ENCODE data around the gene SETBP1. TPM values are rescaled to one million over a fixed set of nuclear protein-coding genes. Genes with fewer than 3 reads are reported as not detected.

The SETBP1 gene
- total RNA-seq, 1 experiment from 2014 or later, result 9.6 TPM

DNA sequence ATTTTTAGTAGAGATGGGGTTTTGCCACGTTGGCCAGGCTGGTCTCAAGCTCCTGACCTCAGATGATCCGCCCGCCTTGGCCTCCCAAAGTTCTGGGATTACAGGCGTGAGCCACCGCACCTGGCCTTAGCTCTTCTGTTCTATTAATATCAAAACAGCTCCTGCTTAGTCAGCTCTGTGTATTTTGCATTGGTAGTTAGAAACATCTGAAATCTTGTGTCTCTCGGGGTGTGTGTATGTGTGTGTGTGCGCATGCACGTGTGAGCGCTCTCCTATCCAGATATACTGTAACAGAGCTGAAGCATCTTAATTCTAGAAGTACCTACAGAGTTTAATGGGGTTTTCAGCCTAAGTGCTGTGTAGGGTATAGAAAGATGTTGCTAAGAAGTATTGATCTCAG, 33.7 kb downstream of the SETBP1 start:
- TF ChIP-seq, protein P1, sequence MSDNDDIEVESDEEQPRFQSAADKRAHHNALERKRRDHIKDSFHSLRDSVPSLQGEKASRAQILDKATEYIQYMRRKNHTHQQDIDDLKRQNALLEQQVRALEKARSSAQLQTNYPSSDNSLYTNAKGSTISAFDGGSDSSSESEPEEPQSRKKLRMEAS (CRISPR knock-in tag; IDR thresholded peaks at IDR 0.05), result no peak
- TF ChIP-seq PRRX2 (CRISPR knock-in tag; IDR thresholded peaks at IDR 0.05), result no peak
- TF ChIP-seq ZNF671 (CRISPR knock-in tag; IDR thresholded peaks at IDR 0.05), result no peak
- TF ChIP-seq, protein P2, sequence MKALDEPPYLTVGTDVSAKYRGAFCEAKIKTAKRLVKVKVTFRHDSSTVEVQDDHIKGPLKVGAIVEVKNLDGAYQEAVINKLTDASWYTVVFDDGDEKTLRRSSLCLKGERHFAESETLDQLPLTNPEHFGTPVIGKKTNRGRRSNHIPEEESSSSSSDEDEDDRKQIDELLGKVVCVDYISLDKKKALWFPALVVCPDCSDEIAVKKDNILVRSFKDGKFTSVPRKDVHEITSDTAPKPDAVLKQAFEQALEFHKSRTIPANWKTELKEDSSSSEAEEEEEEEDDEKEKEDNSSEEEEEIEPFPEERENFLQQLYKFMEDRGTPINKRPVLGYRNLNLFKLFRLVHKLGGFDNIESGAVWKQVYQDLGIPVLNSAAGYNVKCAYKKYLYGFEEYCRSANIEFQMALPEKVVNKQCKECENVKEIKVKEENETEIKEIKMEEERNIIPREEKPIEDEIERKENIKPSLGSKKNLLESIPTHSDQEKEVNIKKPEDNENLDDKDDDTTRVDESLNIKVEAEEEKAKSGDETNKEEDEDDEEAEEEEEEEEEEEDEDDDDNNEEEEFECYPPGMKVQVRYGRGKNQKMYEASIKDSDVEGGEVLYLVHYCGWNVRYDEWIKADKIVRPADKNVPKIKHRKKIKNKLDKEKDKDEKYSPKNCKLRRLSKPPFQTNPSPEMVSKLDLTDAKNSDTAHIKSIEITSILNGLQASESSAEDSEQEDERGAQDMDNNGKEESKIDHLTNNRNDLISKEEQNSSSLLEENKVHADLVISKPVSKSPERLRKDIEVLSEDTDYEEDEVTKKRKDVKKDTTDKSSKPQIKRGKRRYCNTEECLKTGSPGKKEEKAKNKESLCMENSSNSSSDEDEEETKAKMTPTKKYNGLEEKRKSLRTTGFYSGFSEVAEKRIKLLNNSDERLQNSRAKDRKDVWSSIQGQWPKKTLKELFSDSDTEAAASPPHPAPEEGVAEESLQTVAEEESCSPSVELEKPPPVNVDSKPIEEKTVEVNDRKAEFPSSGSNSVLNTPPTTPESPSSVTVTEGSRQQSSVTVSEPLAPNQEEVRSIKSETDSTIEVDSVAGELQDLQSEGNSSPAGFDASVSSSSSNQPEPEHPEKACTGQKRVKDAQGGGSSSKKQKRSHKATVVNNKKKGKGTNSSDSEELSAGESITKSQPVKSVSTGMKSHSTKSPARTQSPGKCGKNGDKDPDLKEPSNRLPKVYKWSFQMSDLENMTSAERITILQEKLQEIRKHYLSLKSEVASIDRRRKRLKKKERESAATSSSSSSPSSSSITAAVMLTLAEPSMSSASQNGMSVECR (CRISPR knock-in tag; IDR thresholded peaks at IDR 0.05; ENCODE audit: borderline replicate concordance), result no peak
- no peak for TF ChIP-seq CREB1 (CRISPR knock-in tag; IDR thresholded peaks at IDR 0.05)
- no peak for TF ChIP-seq ZNF263 (CRISPR knock-in tag; IDR thresholded peaks at IDR 0.05; ENCODE audit: low read depth)
- no peak for TF ChIP-seq SMAD3 (CRISPR knock-in tag; IDR thresholded peaks at IDR 0.05; ENCODE audit: borderline replicate concordance)
- no peak for TF ChIP-seq ATF1 (CRISPR knock-in tag; IDR thresholded peaks at IDR 0.05)
- no peak for TF ChIP-seq MYBL2 (CRISPR knock-in tag; IDR thresholded peaks at IDR 0.05)
- TF ChIP-seq, protein P3, sequence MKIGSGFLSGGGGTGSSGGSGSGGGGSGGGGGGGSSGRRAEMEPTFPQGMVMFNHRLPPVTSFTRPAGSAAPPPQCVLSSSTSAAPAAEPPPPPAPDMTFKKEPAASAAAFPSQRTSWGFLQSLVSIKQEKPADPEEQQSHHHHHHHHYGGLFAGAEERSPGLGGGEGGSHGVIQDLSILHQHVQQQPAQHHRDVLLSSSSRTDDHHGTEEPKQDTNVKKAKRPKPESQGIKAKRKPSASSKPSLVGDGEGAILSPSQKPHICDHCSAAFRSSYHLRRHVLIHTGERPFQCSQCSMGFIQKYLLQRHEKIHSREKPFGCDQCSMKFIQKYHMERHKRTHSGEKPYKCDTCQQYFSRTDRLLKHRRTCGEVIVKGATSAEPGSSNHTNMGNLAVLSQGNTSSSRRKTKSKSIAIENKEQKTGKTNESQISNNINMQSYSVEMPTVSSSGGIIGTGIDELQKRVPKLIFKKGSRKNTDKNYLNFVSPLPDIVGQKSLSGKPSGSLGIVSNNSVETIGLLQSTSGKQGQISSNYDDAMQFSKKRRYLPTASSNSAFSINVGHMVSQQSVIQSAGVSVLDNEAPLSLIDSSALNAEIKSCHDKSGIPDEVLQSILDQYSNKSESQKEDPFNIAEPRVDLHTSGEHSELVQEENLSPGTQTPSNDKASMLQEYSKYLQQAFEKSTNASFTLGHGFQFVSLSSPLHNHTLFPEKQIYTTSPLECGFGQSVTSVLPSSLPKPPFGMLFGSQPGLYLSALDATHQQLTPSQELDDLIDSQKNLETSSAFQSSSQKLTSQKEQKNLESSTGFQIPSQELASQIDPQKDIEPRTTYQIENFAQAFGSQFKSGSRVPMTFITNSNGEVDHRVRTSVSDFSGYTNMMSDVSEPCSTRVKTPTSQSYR (CRISPR knock-in tag; IDR thresholded peaks at IDR 0.05), result no peak
- no peak for TF ChIP-seq ZNF138 (CRISPR knock-in tag; conservative IDR thresholded peaks at IDR 0.05)
- ChIA-PET CTCF (no interaction called here), POLR2A (no interaction called here)
- H3K4me1 Mint-ChIP-seq, result peaks cover 39% of the 10 kb centered on the region
- no peak overlapping the region for H3K4me3 Mint-ChIP-seq
- ATAC-seq, result no peak
- no peak overlapping the region for H3K27ac Mint-ChIP-seq
- peaks cover 11% of the 10 kb centered on the region for H3K36me3 Mint-ChIP-seq
- H3K27me3 Mint-ChIP-seq (ENCODE audit: low read depth), result no peaks in the 10 kb centered on the region
- 0 out of 2 replicates have a peak, but pooled peaks cover 2% of the 10 kb centered on the region for H3K9me3 Mint-ChIP-seq
- DNase-seq (ENCODE audit: low spot score), result no peak

DNA sequence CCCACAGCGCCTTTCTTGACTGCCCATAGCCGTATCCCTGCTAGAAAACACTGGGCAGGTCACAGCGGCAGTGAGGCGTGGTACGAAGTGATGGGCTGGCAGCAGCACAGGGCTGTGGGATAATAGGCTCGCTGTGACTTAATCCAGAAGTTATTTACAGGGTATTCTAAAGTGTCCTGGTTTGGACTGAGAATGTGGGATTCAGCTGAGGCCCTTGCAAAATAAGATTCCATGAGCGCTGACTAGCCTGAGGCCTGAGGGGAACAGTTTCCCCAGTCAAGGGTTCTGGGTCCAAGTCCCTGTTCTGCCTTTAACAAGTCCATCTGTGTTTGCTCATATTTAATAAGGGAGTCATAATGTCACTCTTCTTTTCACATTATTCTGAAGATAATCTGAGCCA, 34.6 kb downstream of the SETBP1 start:
- Mint-ChIP-seq H3K27ac (no peak overlapping the region), H3K36me3 (peaks cover 11% of the 10 kb centered on the region), H3K9me3 (peaks cover 2% of the 10 kb centered on the region; the same call in 1 of the 2 replicates), H3K27me3 (ENCODE audit: low read depth) (no peaks in the 10 kb centered on the region), H3K4me1 (peaks cover 39% of the 10 kb centered on the region), H3K4me3 (no peak overlapping the region)
- ChIA-PET POLR2A (no interaction called here), CTCF (no interaction called here)
- ATAC-seq (peak; percentile 31; the same call in 1 of the 2 replicates), DNase-seq (ENCODE audit: low spot score) (no peak)
- TF ChIP-seq SOX15 (CRISPR knock-in tag; IDR thresholded peaks at IDR 0.05), result no peak
- TF ChIP-seq CBFB (CRISPR knock-in tag; IDR thresholded peaks at IDR 0.05; ENCODE audit: low read depth), result no peak
- no peak for TF ChIP-seq ATF1 (CRISPR knock-in tag; IDR thresholded peaks at IDR 0.05)
- no peak for TF ChIP-seq ZNF232 (CRISPR knock-in tag; IDR thresholded peaks at IDR 0.05)
- TF ChIP-seq GABPB1 (CRISPR knock-in tag; IDR thresholded peaks at IDR 0.05), result no peak
- TF ChIP-seq, protein P4, sequence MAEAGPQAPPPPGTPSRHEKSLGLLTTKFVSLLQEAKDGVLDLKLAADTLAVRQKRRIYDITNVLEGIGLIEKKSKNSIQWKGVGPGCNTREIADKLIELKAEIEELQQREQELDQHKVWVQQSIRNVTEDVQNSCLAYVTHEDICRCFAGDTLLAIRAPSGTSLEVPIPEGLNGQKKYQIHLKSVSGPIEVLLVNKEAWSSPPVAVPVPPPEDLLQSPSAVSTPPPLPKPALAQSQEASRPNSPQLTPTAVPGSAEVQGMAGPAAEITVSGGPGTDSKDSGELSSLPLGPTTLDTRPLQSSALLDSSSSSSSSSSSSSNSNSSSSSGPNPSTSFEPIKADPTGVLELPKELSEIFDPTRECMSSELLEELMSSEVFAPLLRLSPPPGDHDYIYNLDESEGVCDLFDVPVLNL (CRISPR knock-in tag; IDR thresholded peaks at IDR 0.05; ENCODE audit: borderline replicate concordance, low read depth), result no peak
- TF ChIP-seq TCF7 (CRISPR knock-in tag; IDR thresholded peaks at IDR 0.05; ENCODE audit: low read depth), result no peak
- no peak for TF ChIP-seq ZNF416 (CRISPR knock-in tag; IDR thresholded peaks at IDR 0.05)
- TF ChIP-seq ZNF317 (CRISPR knock-in tag; IDR thresholded peaks at IDR 0.05; ENCODE audit: borderline replicate concordance, low read depth), result no peak
